Measurements from ENCODE around the gene FXYD6.

FXYD6 gene

GRCh38 chr11:117826832-117827231 lies 49.6 kb downstream of the FXYD6 start:
- DNase-seq: no peak

GRCh38 chr11:117826190-117826570 lies 50.3 kb downstream of the FXYD6 start:
- no peak for DNase-seq

- DNase-seq: no peak
Measured at GRCh38 chr11:117825538-117826189, 50.8 kb downstream of the FXYD6 start.

GRCh38 chr11:117824571-117825537 lies 51.6 kb downstream of the FXYD6 start, which contains the start of gene FXYD2:
Gene FXYD2 (minus strand): TSS chr11:117824744. CDS start chr11:117824678, 66 bp downstream.
- peak; percentile 60 to 66 for DNase-seq

- DNase-seq: no peak
Measured at GRCh38 chr11:117823946-117824420, 52.5 kb downstream of the FXYD6 start.

- DNase-seq: peak in 1 of 2 donors; percentile 62
Measured at GRCh38 chr11:117823294-117823945, 53.0 kb downstream of the FXYD6 start.

- peak in 1 of 2 donors; percentile 65 for DNase-seq
Measured at GRCh38 chr11:117822074-117823033, 54.1 kb downstream of the FXYD6 start.

GRCh38 chr11:117821431-117821830 lies 55.0 kb downstream of the FXYD6 start:
- DNase-seq: no peak

GRCh38 chr11:117820516-117820915 lies 55.9 kb downstream of the FXYD6 start:
- DNase-seq: no peak

- DNase-seq: no peak
Measured at GRCh38 chr11:117820071-117820470, 56.4 kb downstream of the FXYD6 start.

- DNase-seq: peak; percentile 74 to 87
Measured at GRCh38 chr11:117819096-117820040, 57.1 kb downstream of the FXYD6 start.

- peak; percentile 80 to 91 for DNase-seq
Measured at GRCh38 chr11:117818041-117818873, 58.2 kb downstream of the FXYD6 start.

GRCh38 chr11:117817368-117818040 lies 59.0 kb downstream of the FXYD6 start:
- DNase-seq: peak; percentile 95 to 100

GRCh38 chr11:117816846-117817367 lies 59.6 kb downstream of the FXYD6 start:
- peak in 1 of 2 donors; percentile 55 for DNase-seq

- no peak for DNase-seq
Measured at GRCh38 chr11:117816151-117816741, 60.2 kb downstream of the FXYD6 start.

GRCh38 chr11:117815262-117815803 lies 61.1 kb downstream of the FXYD6 start:
- DNase-seq: peak; percentile 94 to 96

GRCh38 chr11:117814766-117815261 lies 61.6 kb downstream of the FXYD6 start:
- no peak for DNase-seq

- DNase-seq: no peak
Measured at GRCh38 chr11:117814204-117814765, 62.2 kb downstream of the FXYD6 start.

Measured in inflammatory macrophage treated with lipopolysaccharide for 1 hour (primary cell).